Liver (tissue), 9 donors: ENCODE measurements around the gene COL20A1. TPM values are rescaled to one million over a fixed set of nuclear protein-coding genes. Genes with fewer than 3 reads are reported as not detected.

Experiments
- DNase-seq: peaks from one replicate; pipeline ENCODE4 v3.0.0-alpha.2; 2017; ENCODE audit warnings: low spot score
- H3K27ac ChIP-seq, 2 donors: one replicate each; pipeline ENCODE4 v1.7.0; 2013; ENCODE audit warnings: inconsistent platforms in 2 of 2, low read length in 2 of 2, control low read depth in 1 of 2, low read depth in 1 of 2, mild to moderate bottlenecking in 1 of 2
- H3K27me3 ChIP-seq, 4 donors: one replicate each; pipeline versions ENCODE4 v1.6.1 to v1.7.0; 2013; ENCODE audit warnings: low read length in 3 of 4, inconsistent platforms in 1 of 4, mild to moderate bottlenecking in 1 of 4, moderate library complexity in 1 of 4; ENCODE audit not compliant: control insufficient read depth in 4 of 4, insufficient read depth in 4 of 4
- H3K36me3 ChIP-seq, 4 donors: one replicate each; pipeline versions ENCODE4 v1.6.1 to v1.7.0; 2013; ENCODE audit warnings: low read length in 3 of 4, mild to moderate bottlenecking in 3 of 4, low read depth in 1 of 4, moderate library complexity in 1 of 4; ENCODE audit not compliant: control insufficient read depth in 4 of 4, insufficient read depth in 3 of 4
- H3K4me1 ChIP-seq, 4 donors: one replicate each; pipeline versions ENCODE4 v1.6.1 to v1.7.0; 2013; ENCODE audit warnings: low read length in 3 of 4, mild to moderate bottlenecking in 3 of 4, moderate library complexity in 1 of 4; ENCODE audit not compliant: control insufficient read depth in 4 of 4, insufficient read depth in 4 of 4
- H3K4me3 ChIP-seq, 3 donors: one replicate each; pipeline versions ENCODE4 v1.6.1 to v1.7.0; 2013; ENCODE audit warnings: low read length in 3 of 3, control low read depth in 1 of 3, low read depth in 1 of 3, mild to moderate bottlenecking in 1 of 3
- H3K9ac ChIP-seq, 2 donors: one replicate each; pipeline ENCODE4 v1.7.0; 2013; ENCODE audit warnings: low read length in 2 of 2, mild to moderate bottlenecking in 2 of 2, moderate library complexity in 2 of 2, control low read depth in 1 of 2, low read depth in 1 of 2
- H3K9me3 ChIP-seq, 4 donors: one replicate each; pipeline versions ENCODE4 v1.6.1 to v1.7.0; 2013; ENCODE audit warnings: low read length in 3 of 4; ENCODE audit not compliant: control insufficient read depth in 4 of 4
- CTCF ChIP-seq: fragments of 150-350 bp; IDR thresholded peaks from 2 replicates; pipeline ENCODE4 v1.5.1; 2017; ENCODE audit warnings: improper control_type of control experiment, low read depth, low read length; ENCODE audit not compliant: missing input control
- FOXA2 ChIP-seq: IDR thresholded peaks from 2 replicates; pipeline ENCODE4 v1.6.1; 2016; ENCODE audit warnings: antibody characterized with exemption
- GABPA ChIP-seq, 2 donors: IDR thresholded peaks in 1 of 2; conservative IDR thresholded peaks in 1 of 2; 2 replicates each; pipeline ENCODE4 v1.6.1; 2016; ENCODE audit warnings: antibody characterized with exemption in 2 of 2, mild to moderate bottlenecking in 1 of 2, moderate library complexity in 1 of 2
- HNF4A ChIP-seq, 2 donors: conservative IDR thresholded peaks; 2 replicates each; pipeline ENCODE4 v1.6.1; 2016; ENCODE audit warnings: antibody characterized with exemption in 2 of 2, mild to moderate bottlenecking in 2 of 2
- HNF4G ChIP-seq: IDR thresholded peaks from 2 replicates; pipeline ENCODE4 v1.6.1; 2016; ENCODE audit warnings: antibody characterized with exemption
- JUND ChIP-seq, 2 donors: IDR thresholded peaks; 2 replicates each; pipeline ENCODE4 v1.6.1; 2016; ENCODE audit warnings: antibody characterized with exemption in 2 of 2
- MAX ChIP-seq: IDR thresholded peaks from 2 replicates; pipeline ENCODE4 v1.6.1; 2016; ENCODE audit warnings: antibody characterized with exemption
- NR2F2 ChIP-seq: IDR thresholded peaks from 2 replicates; pipeline ENCODE4 v1.6.1; 2016; ENCODE audit warnings: antibody characterized with exemption
- REST ChIP-seq: IDR thresholded peaks from 2 replicates; pipeline ENCODE4 v1.6.1; 2016; ENCODE audit warnings: antibody characterized with exemption, mild to moderate bottlenecking
- RXRA ChIP-seq, 2 donors: IDR thresholded peaks; 2 replicates each; pipeline ENCODE4 v1.6.1; 2017 to 2018; ENCODE audit warnings: antibody characterized with exemption in 2 of 2, mild to moderate bottlenecking in 1 of 2
- SP1 ChIP-seq: IDR thresholded peaks from 2 replicates; pipeline ENCODE4 v1.6.1; 2018; ENCODE audit warnings: antibody characterized with exemption, mild to moderate bottlenecking
- TAF1 ChIP-seq: conservative IDR thresholded peaks from 2 replicates; pipeline ENCODE4 v1.6.1; 2016; ENCODE audit warnings: antibody characterized with exemption, mild to moderate bottlenecking
- YY1 ChIP-seq: IDR thresholded peaks from 2 replicates; pipeline ENCODE4 v1.6.1; 2016; ENCODE audit warnings: antibody characterized with exemption, mild to moderate bottlenecking
- WGBS: extraction: QIAGEN DNeasy Blood & Tissue Kit; methylation state at CpG from one replicate; pipeline ENCODE4 v1.1.7; 2013; 5-methylcytosine and 5-hydroxymethylcytosine counted together
- polyA plus RNA-seq, 2 donors: library from polyadenylated mRNA; stranded (reverse) in 1 of 2; unstranded in 1 of 2; fragments of 200-250 nt in 1 of 2; fragments of >200 nt in 1 of 2; fragmentation: Nextera tagmentation in 1 of 2; extraction: Ambion mirVana in 1 of 2; gene quantifications; one replicate each; pipeline versions ENCODE4 v1.2.1 to v1.2.3, GENCODE V29; 2013 to 2015
- total RNA-seq, 2 donors: library from RNA; depleted of rRNA; stranded (reverse); fragments of >200 nt; gene quantifications; one replicate each; pipeline ENCODE4 v1.2.3, GENCODE V29; 2014
- TF ChIP-seq, protein P1 (sequence below): IDR thresholded peaks from 2 replicates; pipeline ENCODE4 v1.6.1; 2016; ENCODE audit warnings: antibody characterized with exemption
- donor health status: healthy.
- donor health status: healthy.
- donor health status: healthy.
- donor health status: healthy.
- donor health status: healthy.

The COL20A1 gene
- total and polyA plus RNA-seq, 4 donors = not detected

GRCh38 chr20:63356931-63357879 is 64.2 kb downstream of the COL20A1 start:
- no peak for DNase-seq
- Histone ChIP-seq H3K36me3 (peaks cover 0 to 4% (median 0%) of the 10 kb centered on the region in 4 donors), H3K9ac (no peak overlapping the region), H3K27me3 (no peaks in the 10 kb centered on the region), H3K27ac (no peak overlapping the region), H3K4me1 (peaks cover 4 to 55% (median 32%) of the 10 kb centered on the region in 4 donors), H3K9me3 (no peaks in the 10 kb centered on the region), H3K4me3 (no peak overlapping the region)
- TF ChIP-seq TAF1 = no peak
- no peak for TF ChIP-seq HNF4G
- TF ChIP-seq FOXA2 = no peak
- no peak for TF ChIP-seq GABPA (IDR thresholded peaks at IDR 0.05 in 1 of 2, conservative IDR thresholded peaks at IDR 0.05 in 1 of 2)
- TF ChIP-seq NR2F2 = no peak
- TF ChIP-seq SP1 = no peak
- TF ChIP-seq RXRA (IDR thresholded peaks at IDR 0.05) = no peak
- no peak for TF ChIP-seq HNF4A (conservative IDR thresholded peaks at IDR 0.05)
- TF ChIP-seq, protein P1, sequence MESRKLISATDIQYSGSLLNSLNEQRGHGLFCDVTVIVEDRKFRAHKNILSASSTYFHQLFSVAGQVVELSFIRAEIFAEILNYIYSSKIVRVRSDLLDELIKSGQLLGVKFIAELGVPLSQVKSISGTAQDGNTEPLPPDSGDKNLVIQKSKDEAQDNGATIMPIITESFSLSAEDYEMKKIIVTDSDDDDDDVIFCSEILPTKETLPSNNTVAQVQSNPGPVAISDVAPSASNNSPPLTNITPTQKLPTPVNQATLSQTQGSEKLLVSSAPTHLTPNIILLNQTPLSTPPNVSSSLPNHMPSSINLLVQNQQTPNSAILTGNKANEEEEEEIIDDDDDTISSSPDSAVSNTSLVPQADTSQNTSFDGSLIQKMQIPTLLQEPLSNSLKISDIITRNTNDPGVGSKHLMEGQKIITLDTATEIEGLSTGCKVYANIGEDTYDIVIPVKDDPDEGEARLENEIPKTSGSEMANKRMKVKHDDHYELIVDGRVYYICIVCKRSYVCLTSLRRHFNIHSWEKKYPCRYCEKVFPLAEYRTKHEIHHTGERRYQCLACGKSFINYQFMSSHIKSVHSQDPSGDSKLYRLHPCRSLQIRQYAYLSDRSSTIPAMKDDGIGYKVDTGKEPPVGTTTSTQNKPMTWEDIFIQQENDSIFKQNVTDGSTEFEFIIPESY = no peak
- TF ChIP-seq REST = no peak
- TF ChIP-seq YY1 = no peak
- no peak for TF ChIP-seq MAX
- no peak for TF ChIP-seq CTCF
- no peak for TF ChIP-seq JUND (IDR thresholded peaks at IDR 0.05)
- 73% methylated on average over 30 of the region's 30 CpGs for WGBS
